Fibroblast of villous mesenchyme (primary cell): Measurements from ENCODE around the gene DLGAP4. TPM values are rescaled to one million over a fixed set of nuclear protein-coding genes. Genes with fewer than 3 reads are reported as not detected.
A peak's percentile ranks its signal among the peaks of the same experiment; 100 is the strongest.

ENCODE experiments used
- DNase-seq: peaks from one replicate; pipeline ENCODE4 v3.0.0-alpha.2; 2010; ENCODE audit warnings: low read depth
- H3K4me3 ChIP-seq: 2 replicates; pipeline ENCODE4 v1.5.1; 2011; ENCODE audit warnings: low read depth, mild to moderate bottlenecking, low read length
- total RNA-seq: library from RNA; depleted of rRNA; stranded (reverse); fragments of >200 nt; gene quantifications from 2 replicates; pipeline ENCODE4 v1.2.3, GENCODE V29; 2012
- TF ChIP-seq, protein P1 (sequence below): IDR thresholded peaks from 2 replicates; pipeline ENCODE4 v1.5.1; 2012; ENCODE audit warnings: low read depth, mild to moderate bottlenecking, low read length; ENCODE audit not compliant: insufficient read depth

DLGAP4 gene
- total RNA-seq, 1 donor, result 15.5 TPM

DNA sequence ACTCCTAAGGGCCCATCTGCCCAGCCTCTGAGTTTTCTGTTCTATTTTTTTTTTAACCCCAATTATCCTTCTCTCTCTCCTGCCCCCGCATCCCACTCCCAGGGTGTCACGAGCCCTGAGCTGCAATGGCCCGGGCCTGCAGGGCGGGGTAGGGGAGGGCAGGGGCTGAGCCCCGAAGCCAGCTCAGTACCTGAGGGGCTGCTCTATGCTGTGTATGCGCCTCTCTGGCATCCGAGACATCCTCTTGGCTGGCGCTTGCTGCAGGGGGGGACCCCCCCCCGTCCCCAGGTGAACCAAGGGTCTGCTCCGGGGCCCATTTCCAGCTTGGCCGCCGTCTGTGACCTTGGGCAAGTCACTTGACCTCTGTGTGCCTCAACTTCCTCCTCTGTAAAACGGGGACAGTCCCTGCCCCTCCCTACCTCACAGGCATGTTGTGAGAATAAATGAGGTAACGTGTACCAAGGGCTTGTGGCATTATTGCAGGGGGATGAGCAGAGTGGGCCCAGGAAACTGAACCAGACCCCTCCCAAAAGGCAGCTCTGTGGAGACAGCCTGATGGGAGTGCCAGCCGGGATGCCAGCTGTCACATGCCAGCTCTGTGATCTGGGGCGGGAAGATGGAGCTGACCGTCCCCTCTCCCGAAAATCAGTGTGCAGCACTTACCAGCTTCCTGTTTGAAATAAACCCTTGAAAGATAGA is 222.2 kb downstream of the DLGAP4 start:
- no peak overlapping the region for H3K4me3 ChIP-seq
- DNase-seq, result no peak
- TF ChIP-seq, protein P1, sequence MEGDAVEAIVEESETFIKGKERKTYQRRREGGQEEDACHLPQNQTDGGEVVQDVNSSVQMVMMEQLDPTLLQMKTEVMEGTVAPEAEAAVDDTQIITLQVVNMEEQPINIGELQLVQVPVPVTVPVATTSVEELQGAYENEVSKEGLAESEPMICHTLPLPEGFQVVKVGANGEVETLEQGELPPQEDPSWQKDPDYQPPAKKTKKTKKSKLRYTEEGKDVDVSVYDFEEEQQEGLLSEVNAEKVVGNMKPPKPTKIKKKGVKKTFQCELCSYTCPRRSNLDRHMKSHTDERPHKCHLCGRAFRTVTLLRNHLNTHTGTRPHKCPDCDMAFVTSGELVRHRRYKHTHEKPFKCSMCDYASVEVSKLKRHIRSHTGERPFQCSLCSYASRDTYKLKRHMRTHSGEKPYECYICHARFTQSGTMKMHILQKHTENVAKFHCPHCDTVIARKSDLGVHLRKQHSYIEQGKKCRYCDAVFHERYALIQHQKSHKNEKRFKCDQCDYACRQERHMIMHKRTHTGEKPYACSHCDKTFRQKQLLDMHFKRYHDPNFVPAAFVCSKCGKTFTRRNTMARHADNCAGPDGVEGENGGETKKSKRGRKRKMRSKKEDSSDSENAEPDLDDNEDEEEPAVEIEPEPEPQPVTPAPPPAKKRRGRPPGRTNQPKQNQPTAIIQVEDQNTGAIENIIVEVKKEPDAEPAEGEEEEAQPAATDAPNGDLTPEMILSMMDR, result no peak

DNA sequence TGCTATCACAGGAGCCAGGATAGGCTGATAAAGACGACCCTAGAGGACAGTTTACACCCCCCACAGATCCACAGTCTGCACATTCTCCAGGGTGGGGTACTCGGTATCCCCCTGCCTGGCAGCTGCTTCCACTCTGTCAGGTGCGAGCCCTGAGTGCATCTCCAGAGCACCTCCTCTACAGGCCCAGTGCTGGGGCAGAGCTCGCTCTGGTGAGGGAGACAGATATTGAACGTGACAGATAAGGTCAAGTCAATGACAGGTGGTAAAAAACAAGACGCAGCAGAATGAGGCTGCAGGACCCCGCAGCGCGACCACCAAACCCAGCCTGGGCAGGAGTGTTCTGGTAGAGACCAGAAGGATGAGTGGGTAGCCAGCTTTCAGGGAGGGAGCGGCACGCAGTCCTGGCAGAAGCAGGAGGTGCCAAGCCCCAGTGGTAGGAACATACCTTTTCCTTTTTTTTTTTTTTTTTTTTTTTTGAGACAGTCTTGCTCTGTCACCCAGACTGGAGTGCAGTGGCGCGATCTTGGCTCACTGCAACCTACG is 222.8 kb downstream of the DLGAP4 start:
- H3K4me3 ChIP-seq, result no peak overlapping the region
- TF ChIP-seq, protein P1, result no peak
- DNase-seq, result no peak

DNA sequence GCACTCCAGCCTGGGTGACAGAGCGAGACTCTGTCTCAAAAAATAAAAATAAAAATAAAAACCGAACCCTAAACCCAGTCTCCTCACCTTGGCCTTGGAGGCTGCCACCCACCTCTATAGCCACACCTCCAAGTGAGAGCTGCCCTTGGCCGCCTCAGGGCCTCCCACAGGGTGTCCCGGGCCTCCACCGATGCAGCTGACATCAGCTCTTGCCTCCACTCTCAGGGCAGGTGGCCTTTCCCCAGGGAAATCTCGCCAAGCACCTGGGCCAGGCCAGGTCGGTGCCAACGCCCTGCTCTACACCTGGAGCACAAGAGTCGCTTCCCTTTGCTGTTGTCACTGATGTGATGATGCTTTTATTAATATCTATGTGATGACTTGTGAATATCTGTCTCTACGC is 226.2 kb downstream of the DLGAP4 start:
- DNase-seq, result no peak
- no peak overlapping the region for H3K4me3 ChIP-seq
- TF ChIP-seq, protein P1, result no peak

DNA sequence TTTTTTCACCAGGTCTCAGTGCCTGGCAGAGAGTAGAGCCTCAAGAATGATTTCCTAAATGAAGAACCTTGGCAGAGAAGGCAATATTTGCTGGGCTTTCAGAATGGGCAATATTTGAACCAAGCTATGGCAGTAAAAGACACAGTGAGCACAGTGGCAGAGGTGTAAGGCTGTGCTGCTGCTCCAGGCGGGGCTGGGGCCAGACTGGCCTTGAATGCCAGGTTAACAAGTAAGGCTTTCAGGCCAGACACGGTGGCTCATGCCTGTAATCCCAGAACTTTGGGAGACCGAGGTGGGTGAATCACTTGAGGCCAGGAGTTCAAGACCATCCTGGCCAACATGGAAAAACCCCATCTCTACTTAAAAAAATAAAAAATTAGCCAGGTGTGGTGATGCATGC is 226.7 kb downstream of the DLGAP4 start:
- TF ChIP-seq, protein P1, result no peak
- DNase-seq, result no peak
- no peak overlapping the region for H3K4me3 ChIP-seq

DNA sequence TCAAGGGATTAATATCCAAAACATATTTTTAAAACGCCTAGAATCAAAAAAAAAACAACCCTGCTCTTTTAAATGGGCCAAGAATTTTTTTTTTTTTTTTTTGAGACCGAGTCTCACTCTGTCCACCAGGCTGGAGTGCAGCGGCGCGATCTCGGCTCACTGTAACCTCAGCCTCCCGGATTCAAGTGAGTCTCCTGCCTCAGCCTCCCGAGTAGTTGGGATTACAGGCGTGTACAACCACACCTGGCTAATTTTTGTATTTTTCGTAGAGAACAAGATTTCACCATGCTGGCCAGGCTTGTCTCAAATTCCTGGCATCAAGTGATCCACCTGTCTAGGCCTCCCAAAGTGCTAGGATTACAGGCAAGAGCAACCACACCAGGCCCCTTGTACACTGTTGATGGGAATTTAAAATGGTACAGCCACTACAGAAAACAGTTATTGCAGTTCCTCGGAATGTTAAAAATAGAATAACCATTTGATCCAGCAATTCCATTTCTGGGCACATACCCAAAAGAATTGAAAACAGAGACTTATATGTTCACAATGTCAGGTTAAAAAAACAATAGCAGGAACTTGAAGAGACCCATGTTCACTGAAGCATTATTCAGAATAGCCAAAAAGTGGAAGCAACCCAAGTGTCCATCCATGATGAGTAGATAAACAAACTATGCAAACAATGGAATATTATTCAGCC is 232.0 kb downstream of the DLGAP4 start:
- DNase-seq, result peak; percentile 27
- no peak overlapping the region for H3K4me3 ChIP-seq
- TF ChIP-seq, protein P1, result no peak

DNA sequence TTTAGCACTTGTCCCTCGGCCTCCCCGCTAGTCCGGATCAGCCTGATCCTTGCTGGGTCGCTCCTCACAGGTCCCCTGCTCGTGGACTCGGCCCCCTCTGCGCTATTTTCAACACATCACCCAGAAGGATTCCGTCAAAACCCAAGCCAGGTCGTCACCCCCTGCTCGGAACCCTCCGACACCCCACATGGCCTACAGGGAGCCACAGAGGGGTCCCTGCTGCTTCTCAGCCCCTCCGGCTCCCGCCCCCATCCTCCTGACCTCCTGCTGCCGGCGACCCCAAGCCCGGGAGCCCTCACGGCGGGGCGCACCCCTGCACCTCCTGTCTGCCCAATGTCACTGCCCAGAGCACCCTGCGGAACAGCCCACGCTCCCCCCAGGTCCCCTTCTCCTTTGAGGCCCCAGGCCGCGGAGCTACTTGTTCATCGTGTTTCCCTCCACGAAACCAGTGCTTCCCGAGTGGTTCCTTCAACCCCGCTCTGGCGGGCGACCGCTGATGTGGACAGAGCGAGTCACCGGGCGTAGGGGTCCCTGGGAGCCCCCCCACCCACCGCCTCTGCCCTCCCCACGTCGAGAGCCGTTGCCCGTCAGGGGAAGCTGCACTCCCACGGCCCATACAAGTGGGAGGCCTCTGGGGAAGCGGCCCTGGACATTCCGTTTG is 234.5 kb downstream of the DLGAP4 start:
- TF ChIP-seq, protein P1, result no peak
- peak overlapping the region; percentile 87 for H3K4me3 ChIP-seq
- no peak for DNase-seq
